ENCODE data around the gene COX8A. TPM values are rescaled to one million over a fixed set of nuclear protein-coding genes. Genes with fewer than 3 reads are reported as not detected.

The COX8A gene
- total and polyA plus RNA-seq, 9 of the 15 experiments (the other 6 are each of a cell fraction or from before 2014, with no cell fraction given): 274 to 1,206 (median 526) TPM

DNA sequence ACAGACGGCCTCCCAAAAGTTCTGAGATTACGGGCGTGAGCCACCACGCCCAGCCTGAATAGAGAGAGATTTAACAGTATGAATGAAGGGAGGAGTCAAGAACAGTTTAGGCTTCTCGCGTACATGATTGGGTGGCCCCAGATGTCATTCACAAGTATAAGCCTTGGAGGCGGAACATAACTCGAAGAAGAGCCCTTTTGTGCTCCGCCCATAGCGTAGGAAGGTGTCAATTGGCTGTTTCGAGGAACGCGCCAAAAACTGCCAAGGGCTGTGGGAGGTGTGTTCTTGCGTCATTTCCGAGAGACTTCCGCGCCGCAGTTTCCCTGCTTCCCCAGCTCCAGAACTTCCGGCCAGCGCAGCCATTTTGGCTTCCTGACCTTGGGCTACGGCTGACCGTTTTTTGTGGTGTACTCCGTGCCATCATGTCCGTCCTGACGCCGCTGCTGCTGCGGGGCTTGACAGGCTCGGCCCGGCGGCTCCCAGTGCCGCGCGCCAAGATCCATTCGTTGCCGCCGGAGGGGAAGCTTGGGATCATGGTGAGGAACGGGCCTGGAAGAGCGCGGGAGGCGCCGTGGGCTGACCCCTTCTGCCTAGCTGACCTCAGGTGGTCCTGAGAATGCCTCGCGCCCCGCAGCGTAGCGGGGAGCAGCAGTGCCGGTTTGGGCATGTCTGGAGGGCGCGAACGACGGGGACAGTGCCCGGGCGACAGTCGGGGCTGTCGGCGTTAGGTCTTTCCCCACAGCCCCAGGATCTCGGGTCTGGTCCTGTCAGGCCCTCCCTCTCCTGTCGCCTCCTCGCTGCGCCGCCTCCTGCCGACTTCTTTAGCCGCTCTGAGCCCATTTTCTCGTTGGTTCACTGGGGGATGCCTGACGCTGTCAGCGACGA lies at the start of gene COX8A (continued):
- peak; percentile 59 to 80; a peak in 2 of 4 replicates for TF ChIP-seq ETV6 (IDR thresholded peaks at IDR 0.05; ENCODE audit: borderline replicate concordance in 1 of 2, low read depth in 2 of 2, low read length in 1 of 2)
- peak; percentile 75; the same call in 1 of the 2 replicates for TF ChIP-seq ETV6 (CRISPR knock-in tag; IDR thresholded peaks at IDR 0.05; ENCODE audit: borderline replicate concordance)
- TF ChIP-seq, protein P1, sequence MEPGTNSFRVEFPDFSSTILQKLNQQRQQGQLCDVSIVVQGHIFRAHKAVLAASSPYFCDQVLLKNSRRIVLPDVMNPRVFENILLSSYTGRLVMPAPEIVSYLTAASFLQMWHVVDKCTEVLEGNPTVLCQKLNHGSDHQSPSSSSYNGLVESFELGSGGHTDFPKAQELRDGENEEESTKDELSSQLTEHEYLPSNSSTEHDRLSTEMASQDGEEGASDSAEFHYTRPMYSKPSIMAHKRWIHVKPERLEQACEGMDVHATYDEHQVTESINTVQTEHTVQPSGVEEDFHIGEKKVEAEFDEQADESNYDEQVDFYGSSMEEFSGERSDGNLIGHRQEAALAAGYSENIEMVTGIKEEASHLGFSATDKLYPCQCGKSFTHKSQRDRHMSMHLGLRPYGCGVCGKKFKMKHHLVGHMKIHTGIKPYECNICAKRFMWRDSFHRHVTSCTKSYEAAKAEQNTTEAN (CRISPR knock-in tag; IDR thresholded peaks at IDR 0.05): 0 out of 2 replicates have a peak, but pooled peaks have one; percentile 59
- peak; percentile 98 for TF ChIP-seq PHF8 (IDR thresholded peaks at IDR 0.05; ENCODE audit: borderline replicate concordance, low read length)
- TF ChIP-seq YY1 (IDR thresholded peaks at IDR 0.05; ENCODE audit: borderline replicate concordance in 1 of 3, control insufficient read depth in 1 of 3, extremely low read depth in 1 of 3, insufficient read depth in 3 of 3, insufficient read length in 1 of 3, insufficient replicate concordance in 2 of 3, low read depth in 1 of 3, low read length in 2 of 3): peak; percentile 87 to 98 (median 96)
- TF ChIP-seq OTX1 (CRISPR knock-in tag; IDR thresholded peaks at IDR 0.05): peak; percentile 80
- no peak for TF ChIP-seq SNRNP70 (optimal IDR thresholded peaks at IDR 0.05; ENCODE audit: low read depth, low read length)
- TF ChIP-seq HNRNPUL1 (IDR thresholded peaks at IDR 0.05; ENCODE audit: low read length): no peak
- TF ChIP-seq, protein P2, sequence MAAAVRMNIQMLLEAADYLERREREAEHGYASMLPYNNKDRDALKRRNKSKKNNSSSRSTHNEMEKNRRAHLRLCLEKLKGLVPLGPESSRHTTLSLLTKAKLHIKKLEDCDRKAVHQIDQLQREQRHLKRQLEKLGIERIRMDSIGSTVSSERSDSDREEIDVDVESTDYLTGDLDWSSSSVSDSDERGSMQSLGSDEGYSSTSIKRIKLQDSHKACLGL (CRISPR knock-in tag; IDR thresholded peaks at IDR 0.05; ENCODE audit: borderline replicate concordance, poor library complexity, severe bottlenecking): no peak
- TF ChIP-seq PTBP1 (IDR thresholded peaks at IDR 0.05; ENCODE audit: low read depth, low read length): no peak
- peak; percentile 58 for TF ChIP-seq BRD9 (IDR thresholded peaks at IDR 0.05; ENCODE audit: low read depth, partially characterized antibody)
- 0 out of 2 replicates have a peak, but pooled peaks have one; percentile 66 for TF ChIP-seq RUNX1 (IDR thresholded peaks at IDR 0.05; ENCODE audit: low read depth)
- TF ChIP-seq, protein P3, sequence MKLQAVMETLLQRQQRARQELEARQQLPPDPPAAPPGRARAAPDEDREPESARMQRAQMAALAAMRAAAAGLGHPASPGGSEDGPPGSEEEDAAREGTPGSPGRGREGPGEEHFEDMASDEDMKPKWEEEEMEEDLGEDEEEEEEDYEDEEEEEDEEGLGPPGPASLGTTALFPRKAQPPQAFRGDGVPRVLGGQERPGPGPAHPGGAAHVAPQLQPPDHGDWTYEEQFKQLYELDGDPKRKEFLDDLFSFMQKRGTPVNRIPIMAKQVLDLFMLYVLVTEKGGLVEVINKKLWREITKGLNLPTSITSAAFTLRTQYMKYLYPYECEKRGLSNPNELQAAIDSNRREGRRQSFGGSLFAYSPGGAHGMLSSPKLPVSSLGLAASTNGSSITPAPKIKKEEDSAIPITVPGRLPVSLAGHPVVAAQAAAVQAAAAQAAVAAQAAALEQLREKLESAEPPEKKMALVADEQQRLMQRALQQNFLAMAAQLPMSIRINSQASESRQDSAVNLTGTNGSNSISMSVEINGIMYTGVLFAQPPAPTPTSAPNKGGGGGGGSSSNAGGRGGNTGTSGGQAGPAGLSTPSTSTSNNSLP (IDR thresholded peaks at IDR 0.05; ENCODE audit: borderline replicate concordance, low read depth, low read length): no peak
- TF ChIP-seq CCNT2 (IDR thresholded peaks at IDR 0.05; ENCODE audit: borderline replicate concordance, extremely low read depth, insufficient read length, low read depth, low read length): peak; percentile 54
- TF ChIP-seq NFIC (IDR thresholded peaks at IDR 0.05): peak; percentile 46
- TF ChIP-seq GTF2A2 (tag; IDR thresholded peaks at IDR 0.05): no peak
- TF ChIP-seq TBP (optimal IDR thresholded peaks at IDR 0.05; ENCODE audit: low read depth, low read length): peak; percentile 83
- peak; percentile 100 for TF ChIP-seq FOXM1 (IDR thresholded peaks at IDR 0.05; ENCODE audit: low read depth)
- peak; percentile 75; the same call in 1 of the 2 replicates for TF ChIP-seq FOXM1 (CRISPR knock-in tag; IDR thresholded peaks at IDR 0.05; ENCODE audit: low read depth)

Data from K562 (cell line).